NCI-H146 (cell line): Measurements from ENCODE around the gene ERMARD.

ENCODE experiments used
- DNase-seq: peaks from one replicate; lab custom pipeline; 2025; lab: John Stamatoyannopoulos, UW

Gene ERMARD

DNA sequence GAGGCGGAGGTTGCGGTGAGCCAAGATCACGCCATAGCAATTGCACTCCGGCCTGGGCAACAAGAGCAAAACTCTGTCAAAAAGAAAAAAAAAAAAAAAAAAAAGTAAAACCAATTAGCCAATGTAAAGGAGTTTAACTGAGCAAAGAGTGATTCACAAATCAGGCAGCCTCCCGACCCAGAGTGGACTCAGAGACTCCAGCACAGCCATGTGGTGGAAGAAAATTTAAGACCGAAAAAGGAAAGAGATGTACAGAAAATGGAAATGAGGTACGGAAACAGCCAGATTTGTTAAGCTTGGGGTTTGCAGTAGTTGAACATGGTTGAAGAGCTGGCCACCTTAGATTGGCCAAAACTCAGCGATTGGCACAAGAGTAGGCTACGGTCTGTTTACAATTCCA, 51.4 kb downstream of the ERMARD start:
- DNase-seq, result no peak

DNA sequence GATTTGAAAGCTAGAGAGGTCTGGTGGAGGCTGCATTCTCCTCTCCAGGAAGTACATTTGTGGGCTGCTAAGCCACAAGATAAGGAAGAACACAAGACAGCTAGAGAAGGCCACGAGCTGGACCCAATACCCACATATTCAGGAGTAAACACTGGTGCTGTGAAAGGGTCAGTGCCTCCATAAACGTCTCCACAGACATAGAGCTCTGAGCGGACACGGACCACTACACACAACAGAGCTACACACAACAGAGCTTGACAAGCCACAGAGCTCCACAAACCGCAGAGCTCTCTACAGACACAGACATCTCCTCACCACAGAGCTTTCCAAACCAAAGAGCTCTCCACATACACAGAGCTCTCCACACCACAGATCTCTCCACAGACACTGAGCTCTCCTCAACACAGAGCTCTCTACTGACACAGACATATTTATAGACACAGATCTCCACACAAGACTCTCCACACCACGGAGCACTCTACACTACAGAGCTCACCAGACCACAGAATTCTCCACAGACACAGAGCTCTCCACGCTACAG, 51.9 kb downstream of the ERMARD start:
- DNase-seq, result no peak

- no peak for DNase-seq
Observed at GRCh38 chr6:169803816-169804340, 52.5 kb downstream of the ERMARD start.

DNA sequence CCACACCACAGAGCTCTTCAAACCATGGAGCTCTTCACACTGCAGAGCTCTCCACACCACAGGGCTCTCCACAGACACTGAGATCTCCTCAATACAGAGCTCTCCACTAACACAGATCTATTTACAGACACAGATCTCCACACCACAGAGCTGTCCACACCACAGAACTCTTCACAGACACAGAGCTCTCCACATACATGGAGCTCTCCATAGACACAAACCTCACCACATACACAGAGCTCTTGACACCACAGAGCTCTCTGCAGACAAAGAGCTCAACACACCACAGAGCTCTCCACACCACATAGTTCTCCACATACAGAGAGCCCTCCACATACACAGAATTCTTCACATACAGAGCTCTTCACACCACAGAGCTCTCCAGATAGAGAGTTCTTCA, 53.0 kb downstream of the ERMARD start:
- DNase-seq, result no peak

DNA sequence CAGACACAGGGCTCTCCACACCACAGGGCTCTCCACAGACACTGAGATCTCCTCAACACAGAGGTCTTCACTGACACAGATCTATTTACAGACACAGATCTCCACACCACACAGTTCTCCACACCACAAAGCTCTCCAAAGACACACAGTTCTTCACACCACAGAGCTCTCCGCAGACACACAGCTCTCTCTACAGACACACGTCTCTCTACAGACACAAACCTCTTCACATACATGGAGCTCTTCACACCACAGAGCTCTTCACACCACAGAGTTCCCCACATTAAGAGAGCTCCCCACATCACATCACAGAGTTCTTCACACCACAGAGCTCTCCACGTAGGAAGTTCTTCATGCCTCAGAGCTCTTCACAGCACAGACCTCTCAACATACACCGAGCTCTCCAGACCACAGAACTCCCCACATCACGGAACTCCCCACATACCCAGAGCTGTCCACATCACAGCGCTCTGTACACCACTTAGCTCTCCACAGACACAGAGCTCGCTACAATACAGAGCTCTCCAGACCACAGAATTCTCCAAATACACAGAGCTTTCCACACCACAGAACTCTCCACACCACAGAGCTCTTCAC, 53.9 kb downstream of the ERMARD start:
- no peak for DNase-seq

GRCh38 chr6:169806701-169807100, 55.3 kb downstream of the ERMARD start:
- no peak for DNase-seq

GRCh38 chr6:169807229-169807628, 55.8 kb downstream of the ERMARD start:
- DNase-seq, result no peak

DNA sequence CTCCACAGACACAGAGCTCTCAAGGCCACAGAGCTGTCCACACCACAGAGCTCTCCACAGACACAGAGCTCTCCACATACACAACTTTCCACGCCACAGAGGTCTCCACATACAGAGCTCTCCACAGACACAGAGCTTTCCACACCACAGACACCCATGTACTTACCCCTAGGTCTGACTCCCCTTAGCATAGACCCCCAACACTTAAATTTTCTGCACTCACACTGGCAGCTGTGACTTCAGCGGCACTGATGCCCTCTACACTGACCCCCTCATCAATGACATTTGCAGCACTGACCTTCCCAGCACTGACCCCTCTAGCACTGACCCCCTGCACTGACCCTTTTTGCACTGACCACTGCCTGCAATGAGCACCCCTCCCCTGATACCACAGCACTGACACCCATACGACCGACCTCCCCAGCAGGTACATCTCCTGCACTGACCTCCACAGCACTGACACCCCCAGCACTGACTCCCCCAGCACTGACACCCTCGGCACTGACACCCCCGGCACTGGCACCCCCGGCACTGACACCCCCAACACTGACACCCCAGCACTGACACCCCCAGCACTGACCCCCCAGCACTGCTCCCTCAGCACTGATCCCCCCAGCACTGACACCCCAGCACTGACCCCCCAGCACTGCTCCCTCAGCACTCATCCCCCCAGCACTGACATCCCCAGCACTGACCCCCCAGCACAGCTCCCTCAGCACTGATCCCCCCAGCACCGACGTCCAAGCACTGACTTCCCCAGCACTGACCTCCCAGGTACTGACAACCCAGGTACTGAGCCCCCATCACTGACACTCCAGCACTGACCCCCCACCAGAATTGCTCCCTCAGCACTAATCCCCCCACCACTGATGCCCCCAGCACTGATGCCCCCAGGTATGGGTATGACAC, 56.5 kb downstream of the ERMARD start:
- DNase-seq, result no peak

DNA sequence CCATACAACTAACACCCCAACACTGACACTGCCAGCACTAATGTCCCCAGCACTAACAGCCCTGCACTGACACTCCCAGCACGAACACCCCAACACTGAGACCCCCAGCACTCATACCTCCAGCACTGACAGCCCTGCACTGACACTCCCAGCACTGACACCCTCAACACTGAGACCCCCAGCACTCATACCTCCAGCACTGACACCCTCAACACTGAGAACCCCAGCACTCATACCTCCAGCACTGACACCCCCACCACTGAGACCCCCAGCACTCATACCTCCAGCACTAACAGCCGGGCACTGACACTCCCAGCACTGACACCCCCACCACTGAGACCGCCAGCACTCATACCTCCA, 57.2 kb downstream of the ERMARD start:
- DNase-seq, result no peak

DNA sequence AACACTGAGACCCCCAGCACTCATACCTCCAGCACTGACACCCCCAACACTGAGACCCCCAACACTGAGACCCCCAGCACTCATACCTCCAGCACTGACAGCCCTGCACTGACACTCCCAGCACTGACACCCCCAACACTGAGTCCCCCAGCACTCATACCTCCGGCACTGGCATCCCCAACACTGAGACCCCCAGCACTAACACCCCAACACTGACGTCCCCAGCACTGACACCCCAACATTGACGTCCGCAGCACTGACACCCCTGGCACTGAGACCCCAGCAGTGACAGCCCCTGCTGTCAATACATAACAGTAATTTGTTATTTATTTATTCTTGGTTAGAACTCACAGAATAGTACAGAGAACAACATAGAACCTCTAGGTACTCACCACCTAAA, 58.0 kb downstream of the ERMARD start:
- DNase-seq, result no peak

- peak; percentile 96 for DNase-seq
Observed at GRCh38 chr6:169810066-169810989, 58.9 kb downstream of the ERMARD start.

DNA sequence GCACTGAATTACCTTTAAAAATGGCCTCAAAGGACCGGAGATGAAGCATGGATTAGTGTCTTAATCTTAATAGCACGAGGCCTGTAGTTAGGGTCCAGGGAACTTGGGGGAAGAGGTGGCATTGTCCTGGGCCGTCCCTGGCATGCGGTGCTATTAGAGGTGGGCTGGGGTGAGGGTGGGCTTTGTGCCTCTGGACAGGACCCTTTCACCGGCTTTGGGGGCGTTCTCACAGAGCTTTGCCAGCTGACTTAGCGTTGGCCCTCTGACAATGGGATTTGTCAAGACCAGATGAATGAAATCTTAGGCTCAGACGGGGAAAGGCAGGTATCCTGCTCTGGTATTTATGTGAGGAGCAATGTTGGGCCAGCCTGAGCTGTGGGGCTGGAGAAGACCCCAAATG, 59.6 kb downstream of the ERMARD start:
- DNase-seq, result no peak

GRCh38 chr6:169811521-169812256, 60.3 kb downstream of the ERMARD start:
- DNase-seq, result no peak

- DNase-seq, result no peak
Observed at GRCh38 chr6:169812257-169812644, 60.8 kb downstream of the ERMARD start.

DNA sequence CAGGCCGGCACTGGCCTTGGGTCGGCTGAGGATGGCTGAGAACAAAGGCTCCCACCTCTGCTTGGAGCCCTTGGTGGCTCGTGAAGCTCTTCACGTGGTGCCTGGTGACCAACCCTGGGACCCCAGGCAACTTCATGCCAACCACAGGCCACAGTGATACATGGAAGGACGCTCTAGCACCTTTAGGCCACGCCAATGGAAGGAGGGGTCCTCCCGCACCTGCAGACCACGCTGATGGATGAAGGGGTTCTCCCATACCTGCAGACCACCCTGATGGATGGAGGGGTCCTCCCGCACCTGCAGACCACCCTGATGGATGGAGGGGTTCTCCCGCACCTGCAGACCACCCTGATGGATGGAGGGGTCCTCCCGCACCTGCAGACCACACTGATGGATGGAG, 62.5 kb downstream of the ERMARD start:
- DNase-seq, result no peak

GRCh38 chr6:169816054-169816453, 64.6 kb downstream of the ERMARD start:
- DNase-seq, result no peak

DNA sequence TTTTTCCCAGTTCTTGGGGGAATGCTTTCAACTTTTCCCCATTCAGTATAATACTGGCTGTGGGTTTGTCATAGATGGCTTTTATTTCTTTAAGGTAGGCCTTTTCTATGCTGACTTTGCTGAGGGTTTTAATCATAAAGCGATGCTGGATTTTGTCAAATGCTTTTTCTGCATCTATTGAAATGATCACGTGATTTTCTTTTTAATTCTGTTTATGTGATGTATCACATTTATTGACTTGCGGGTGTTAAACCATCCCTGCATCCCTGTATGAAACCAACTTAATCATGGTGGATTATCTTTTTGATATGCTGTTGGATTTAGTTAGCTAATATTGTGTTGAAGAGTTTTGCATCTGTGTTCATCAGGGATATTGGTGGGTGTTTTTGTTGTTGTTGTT, 65.6 kb downstream of the ERMARD start:
- no peak for DNase-seq

DNA sequence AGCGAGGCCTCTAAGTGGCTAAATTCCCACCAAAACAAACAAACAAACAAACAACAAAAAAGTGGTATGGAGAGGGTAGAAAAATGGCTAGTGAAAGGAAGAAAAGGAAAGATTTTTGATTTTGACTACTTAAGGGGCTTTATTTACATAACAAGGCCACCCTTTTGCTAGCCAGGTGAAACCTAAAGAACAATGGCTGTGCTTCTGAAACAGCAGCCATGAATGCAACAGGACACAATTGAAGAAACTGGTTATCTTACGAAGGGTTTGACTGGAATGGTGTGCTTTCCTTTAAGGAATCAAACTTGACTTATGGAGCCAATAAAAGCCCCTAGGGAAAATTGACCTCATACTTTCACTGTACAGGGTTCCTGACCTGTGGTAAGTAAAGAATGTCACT, 68.9 kb downstream of the ERMARD start:
- DNase-seq, result no peak

DNA sequence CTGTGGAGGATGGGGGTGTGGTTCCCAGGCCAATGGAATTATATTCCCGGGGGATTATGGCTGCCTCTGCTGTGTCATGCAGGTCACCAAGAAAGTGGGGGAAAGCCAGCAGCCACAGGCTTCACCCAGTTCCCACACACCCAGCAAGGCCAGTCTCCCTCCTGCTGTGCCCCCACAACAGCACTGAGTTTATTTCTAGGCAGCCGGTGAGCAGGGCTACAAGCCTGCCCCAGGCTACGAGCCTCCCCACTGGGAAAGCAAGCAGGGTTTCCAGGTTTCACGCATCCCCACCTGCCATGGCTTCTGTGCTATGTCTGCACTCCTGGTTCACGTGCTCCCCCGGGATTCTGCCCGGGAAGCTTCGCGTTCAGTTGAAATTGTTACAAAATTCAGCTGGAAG, 72.6 kb downstream of the ERMARD start:
- DNase-seq, result peak; percentile 98

GRCh38 chr6:169824848-169825557, 73.6 kb downstream of the ERMARD start:
- DNase-seq, result no peak
